ENCODE measurements around the gene PRR20G.
"Not testable (repeated sequence)": the region's sequence is repeated elsewhere in the genome, so short reads cannot be mapped to it uniquely, and the experiment has no call there.

The PRR20G gene

GRCh38 chr3:127296166-127296565 lies 8.3 kb upstream of the PRR20G start:
- no peak overlapping the region for H3K4me3 ChIP-seq (ENCODE audit: low read depth in 1 of 2, low read length in 2 of 2)
- ATAC-seq (ENCODE audit: insufficient read depth, low read depth), result no peak
- H3K27ac ChIP-seq (ENCODE audit: low read length), result no peak overlapping the region
- H4K20me1 ChIP-seq (ENCODE audit: insufficient read depth, low read length), result no peaks in the 10 kb centered on the region
- H3K27me3 ChIP-seq (ENCODE audit: insufficient read depth, low read length, poor library complexity), result no peaks in the 10 kb centered on the region
- H3K4me2 ChIP-seq (ENCODE audit: insufficient read depth, low read length), result no peak overlapping the region
- TF ChIP-seq EZH2 (IDR thresholded peaks at IDR 0.05; ENCODE audit: borderline replicate concordance, low read depth, low read length, severe bottlenecking) (no peak), CTCF (IDR thresholded peaks at IDR 0.05; ENCODE audit: borderline replicate concordance, extremely low read depth, low read length, poor library complexity, severe bottlenecking) (no peak)
- no peaks in the 10 kb centered on the region for H3K79me2 ChIP-seq (ENCODE audit: insufficient read depth, low read length)
- H3K9ac ChIP-seq (ENCODE audit: low read depth, low read length), result no peak overlapping the region
- no peaks in the 10 kb centered on the region for H3K36me3 ChIP-seq (ENCODE audit: insufficient read depth, low read length)
- no peaks in the 10 kb centered on the region for H3K4me1 ChIP-seq (ENCODE audit: insufficient read depth, low read length)
- DNase-seq, result no peak
- no peak overlapping the region for H2AFZ ChIP-seq (ENCODE audit: low read depth, low read length)
- no peaks in the 10 kb centered on the region for H3K9me3 ChIP-seq (ENCODE audit: insufficient read depth, low read length, severe bottlenecking)

GRCh38 chr3:127293650-127294049 lies 5.8 kb upstream of the PRR20G start:
- ATAC-seq (ENCODE audit: insufficient read depth, low read depth), result not testable (repeated sequence)

GRCh38 chr3:127291611-127292010 lies 3.8 kb upstream of the PRR20G start:
- Histone ChIP-seq H3K4me1 (ENCODE audit: insufficient read depth, low read length) (no peaks in the 10 kb centered on the region), H2AFZ (ENCODE audit: low read depth, low read length) (no peak overlapping the region), H3K36me3 (ENCODE audit: insufficient read depth, low read length) (no peaks in the 10 kb centered on the region), H3K9ac (ENCODE audit: low read depth, low read length) (no peak overlapping the region), H3K27ac (ENCODE audit: low read length) (no peak overlapping the region), H3K27me3 (ENCODE audit: insufficient read depth, low read length, poor library complexity) (no peaks in the 10 kb centered on the region), H3K4me2 (ENCODE audit: insufficient read depth, low read length) (no peak overlapping the region), H3K9me3 (ENCODE audit: insufficient read depth, low read length, severe bottlenecking) (no peaks in the 10 kb centered on the region), H3K4me3 (ENCODE audit: low read depth in 1 of 2, low read length in 2 of 2) (no peak overlapping the region), H3K79me2 (ENCODE audit: insufficient read depth, low read length) (no peaks in the 10 kb centered on the region), H4K20me1 (ENCODE audit: insufficient read depth, low read length) (no peaks in the 10 kb centered on the region)
- DNase-seq, result no peak
- TF ChIP-seq CTCF (IDR thresholded peaks at IDR 0.05; ENCODE audit: borderline replicate concordance, extremely low read depth, low read length, poor library complexity, severe bottlenecking) (no peak), EZH2 (IDR thresholded peaks at IDR 0.05; ENCODE audit: borderline replicate concordance, low read depth, low read length, severe bottlenecking) (no peak)
- ATAC-seq (ENCODE audit: insufficient read depth, low read depth), result no peak

More at GRCh38 chr3:127293650-127294049, 5.8 kb upstream of the PRR20G start:
- H3K36me3 ChIP-seq (ENCODE audit: insufficient read depth, low read length); H3K9me3 ChIP-seq (ENCODE audit: insufficient read depth, low read length, severe bottlenecking); H3K79me2 ChIP-seq (ENCODE audit: insufficient read depth, low read length); H4K20me1 ChIP-seq (ENCODE audit: insufficient read depth, low read length); H3K4me3 ChIP-seq (ENCODE audit: low read depth in 1 of 2, low read length in 2 of 2); H3K4me1 ChIP-seq (ENCODE audit: insufficient read depth, low read length); H3K4me2 ChIP-seq (ENCODE audit: insufficient read depth, low read length); DNase-seq; H3K27me3 ChIP-seq (ENCODE audit: insufficient read depth, low read length, poor library complexity); H3K27ac ChIP-seq (ENCODE audit: low read length); H3K9ac ChIP-seq (ENCODE audit: low read depth, low read length); H2AFZ ChIP-seq (ENCODE audit: low read depth, low read length): not testable (repeated sequence)

GRCh38 chr3:127291114-127291513 lies 3.3 kb upstream of the PRR20G start:
- no peak overlapping the region for H3K4me3 ChIP-seq (ENCODE audit: low read depth in 1 of 2, low read length in 2 of 2)
- H2AFZ ChIP-seq (ENCODE audit: low read depth, low read length), result no peak overlapping the region
- H3K9ac ChIP-seq (ENCODE audit: low read depth, low read length), result no peak overlapping the region
- H4K20me1 ChIP-seq (ENCODE audit: insufficient read depth, low read length), result no peaks in the 10 kb centered on the region
- TF ChIP-seq EZH2 (IDR thresholded peaks at IDR 0.05; ENCODE audit: borderline replicate concordance, low read depth, low read length, severe bottlenecking) (no peak), CTCF (IDR thresholded peaks at IDR 0.05; ENCODE audit: borderline replicate concordance, extremely low read depth, low read length, poor library complexity, severe bottlenecking) (no peak)
- H3K4me1 ChIP-seq (ENCODE audit: insufficient read depth, low read length), result no peaks in the 10 kb centered on the region
- DNase-seq (no peak), ATAC-seq (ENCODE audit: insufficient read depth, low read depth) (no peak)
- no peak overlapping the region for H3K27ac ChIP-seq (ENCODE audit: low read length)
- H3K36me3 ChIP-seq (ENCODE audit: insufficient read depth, low read length), result no peaks in the 10 kb centered on the region
- H3K27me3 ChIP-seq (ENCODE audit: insufficient read depth, low read length, poor library complexity), result no peaks in the 10 kb centered on the region
- H3K4me2 ChIP-seq (ENCODE audit: insufficient read depth, low read length), result no peak overlapping the region
- H3K79me2 ChIP-seq (ENCODE audit: insufficient read depth, low read length), result no peaks in the 10 kb centered on the region
- H3K9me3 ChIP-seq (ENCODE audit: insufficient read depth, low read length, severe bottlenecking), result no peaks in the 10 kb centered on the region
